Measurements from ENCODE around the gene MAGI2.

DNA sequence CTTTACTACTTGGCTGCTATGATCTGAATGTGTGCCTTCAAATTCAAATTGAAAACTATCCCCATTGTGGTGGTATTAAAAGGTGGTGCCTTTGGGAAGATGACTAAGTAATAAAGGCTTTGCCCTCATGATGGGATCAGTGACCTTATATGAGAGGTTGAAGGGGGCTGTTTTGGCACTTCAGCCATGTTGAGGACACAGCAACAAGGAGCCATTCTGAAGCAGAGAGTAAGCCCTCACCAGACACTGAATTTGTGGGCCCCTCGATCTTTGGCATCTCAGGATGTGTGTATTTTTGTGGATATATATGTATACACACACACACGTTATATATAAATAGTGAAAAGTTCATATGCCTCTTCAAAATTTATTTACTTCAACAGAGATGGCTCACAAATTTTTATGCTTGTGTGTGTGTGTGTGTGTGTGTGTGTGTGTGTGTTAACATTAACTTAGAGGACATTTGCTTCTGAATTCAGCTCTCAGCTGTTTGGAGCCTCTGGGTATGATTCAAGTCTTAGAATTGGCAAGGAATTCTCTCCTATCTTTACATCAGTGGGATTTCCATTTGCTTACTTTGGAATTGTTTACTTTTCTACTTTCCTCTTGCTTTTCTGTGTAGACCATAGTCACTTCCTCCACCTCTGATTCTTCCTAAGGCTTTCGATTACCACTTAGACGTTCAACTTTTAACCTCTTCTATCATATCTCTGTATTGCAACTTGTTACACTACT, 66.6 kb downstream of the MAGI2 start:
- TF ChIP-seq POLR2A (IDR thresholded peaks at IDR 0.05; ENCODE audit: low read depth, low read length) (no peak), POLR2AphosphoS5 (IDR thresholded peaks at IDR 0.05; ENCODE audit: low read depth, low read length) (no peak), TAF1 (IDR thresholded peaks at IDR 0.05; ENCODE audit: low read depth, low read length) (no peak), SPI1 (IDR thresholded peaks at IDR 0.05; ENCODE audit: low read depth, low read length) (no peak), PAX5 (IDR thresholded peaks at IDR 0.05; ENCODE audit: insufficient read depth, low read length, severe bottlenecking) (no peak), POU2F2 (IDR thresholded peaks at IDR 0.05; ENCODE audit: low read depth, low read length) (no peak)

Measured in GM12891 (cell line).